ENCODE data around the gene LNX2.

LNX2 gene

GRCh38 chr13:27505792-27506191 is 114.5 kb downstream of the LNX2 start:
- DNase-seq, result no peak

- DNase-seq, result no peak
Observed at GRCh38 chr13:27504868-27505194, 115.5 kb downstream of the LNX2 start.

- DNase-seq, result no peak
Observed at GRCh38 chr13:27504128-27504867, 116.0 kb downstream of the LNX2 start.

GRCh38 chr13:27500806-27501534 is 119.4 kb downstream of the LNX2 start:
- DNase-seq, result peak in 1 of 58 donors; percentile 22

- no peak for DNase-seq
Observed at GRCh38 chr13:27497563-27498230, 122.6 kb downstream of the LNX2 start.

- no peak for DNase-seq
Observed at GRCh38 chr13:27496536-27497273, 123.6 kb downstream of the LNX2 start.

- peak in 2 of 58 donors; percentile 5 to 28 for DNase-seq
Observed at GRCh38 chr13:27496006-27496405, 124.3 kb downstream of the LNX2 start.

All from anterior cingulate cortex (tissue), 58 donors.